GM12878 (cell line): Measurements from ENCODE around the gene MAMDC2. TPM values are rescaled to one million over a fixed set of nuclear protein-coding genes. Genes with fewer than 3 reads are reported as not detected.

Experiments
- ATAC-seq: fragments of 200-7000 bp; cut with Tn5 transposase; 3 replicates; pipeline ENCODE4 v1.9.1; 2020; ENCODE audit warnings: mild to moderate bottlenecking, moderate library complexity
- BruUV-seq: library from RNA; stranded (reverse); fragments of 400-500 nt; replicated peaks from 2 replicates; lab custom pipeline; 2021; lab: Mats Ljungman, UMichigan
- CTCF ChIA-PET: fragments of 300-600 bp; sonication (Branson Sonifier 250); formaldehyde crosslinking; extraction: SDS; loops from one replicate; lab custom pipeline; 2021; ENCODE audit warnings: inconsistent platforms; lab: Yijun Ruan, JAX
- POLR2A ChIA-PET: fragments of 350-600 bp; formaldehyde crosslinking; extraction: SDS; loops from one replicate; lab custom pipeline; 2021; ENCODE audit warnings: inconsistent platforms; lab: Charles Lee
- RAD21 ChIA-PET: fragments of 300-600 bp; sonication (Branson Sonifier 250); formaldehyde crosslinking; loops from one replicate; lab custom pipeline; 2023; ENCODE audit warnings: antibody characterized with exemption; ENCODE audit not compliant: unreplicated experiment; lab: Charles Lee
- SMC1A ChIA-PET: fragments of 300-600 bp; sonication (Branson Sonifier 250); formaldehyde crosslinking; loops from one replicate; lab custom pipeline; 2023; ENCODE audit not compliant: unreplicated experiment, uncharacterized antibody; lab: Charles Lee
- DNase-seq: peaks from one replicate; pipeline ENCODE4 v3.0.0-alpha.2; 2011; ENCODE audit warnings: low read depth, low spot score
- FAIRE-seq: peaks from 3 replicates; lab custom pipeline; 2011; peaks lifted over from hg19 to GRCh38; lab: Jason Lieb, UNC
- H2AFZ ChIP-seq: 2 replicates; pipeline ENCODE4 v1.6.0; 2011; ENCODE audit warnings: low read depth, low read length, control low read depth; ENCODE audit not compliant: control insufficient read depth
- H3K27ac ChIP-seq: 2 replicates; pipeline ENCODE4 v1.5.1; 2011; ENCODE audit warnings: control low read depth; ENCODE audit not compliant: control insufficient read depth, insufficient read depth
- H3K27me3 ChIP-seq, 2 experiments: replicated peaks in 1 of 2; 2 replicates each; pipeline versions ENCODE4 v1.6.0 to v1.6.1; 2011; ENCODE audit warnings: low read length in 1 of 2; ENCODE audit not compliant: control insufficient read depth in 2 of 2, insufficient read depth in 2 of 2
- H3K36me3 ChIP-seq, 2 experiments: 2 replicates each; pipeline ENCODE4 v1.5.1; 2011; ENCODE audit warnings: low read length in 1 of 2; ENCODE audit not compliant: control insufficient read depth in 2 of 2, insufficient read depth in 2 of 2
- H3K4me1 ChIP-seq: 2 replicates; pipeline ENCODE4 v1.6.1; 2011; ENCODE audit warnings: mild to moderate bottlenecking, low read length, moderate library complexity, mixed read lengths; ENCODE audit not compliant: control insufficient read depth, insufficient read depth
- H3K4me2 ChIP-seq: 2 replicates; pipeline ENCODE4 v1.6.0; 2011; ENCODE audit warnings: control low read depth; ENCODE audit not compliant: control insufficient read depth, insufficient read depth
- H3K4me3 ChIP-seq: fragments of 200-600 bp; sonication (generic); 2 replicates; pipeline ENCODE4 v1.5.1; 2016
- H3K79me2 ChIP-seq: 2 replicates; pipeline ENCODE4 v1.6.0; 2011; ENCODE audit warnings: low read length; ENCODE audit not compliant: control insufficient read depth, insufficient read depth
- H3K9ac ChIP-seq: 2 replicates; pipeline ENCODE4 v1.8.0; 2011; ENCODE audit warnings: low read length, control low read depth, mixed read lengths; ENCODE audit not compliant: control insufficient read depth, insufficient read depth
- H3K9me3 ChIP-seq: replicated peaks from 3 replicates; pipeline ENCODE4 v1.5.1; 2011; ENCODE audit warnings: mild to moderate bottlenecking, low read length; ENCODE audit not compliant: control insufficient read depth, insufficient read depth
- H4K20me1 ChIP-seq: 2 replicates; pipeline ENCODE4 v1.6.0; 2011; ENCODE audit not compliant: control insufficient read depth, insufficient read depth
- BHLHE40 ChIP-seq, 2 experiments: fragments of 450-650 bp in 1 of 2; IDR thresholded peaks; 2 replicates each; pipeline ENCODE4 v1.6.1; 2011 to 2017; ENCODE audit warnings: low read depth in 2 of 2, borderline replicate concordance in 1 of 2, improper control_type of control experiment in 1 of 2, low read length in 1 of 2, mild to moderate bottlenecking in 1 of 2
- BMI1 ChIP-seq: fragments of 450-650 bp; IDR thresholded peaks from 2 replicates; pipeline ENCODE4 v1.6.1; 2016; ENCODE audit warnings: mild to moderate bottlenecking, moderate library complexity, borderline replicate concordance
- CREM ChIP-seq: IDR thresholded peaks from 2 replicates; pipeline ENCODE4 v1.6.1; 2014; ENCODE audit warnings: antibody characterized with exemption, low read depth
- EZH2 ChIP-seq: IDR thresholded peaks from 2 replicates; pipeline ENCODE4 v1.6.1; 2012; ENCODE audit warnings: low read depth, mild to moderate bottlenecking, control low read depth, inconsistent platforms, low read length, borderline replicate concordance; ENCODE audit not compliant: control insufficient read depth
- JUNB ChIP-seq: IDR thresholded peaks from 2 replicates; pipeline ENCODE4 v1.6.1; 2016; ENCODE audit warnings: antibody characterized with exemption, mild to moderate bottlenecking
- KDM1A ChIP-seq: fragments of 200-600 bp; sonication (generic); IDR thresholded peaks from 2 replicates; pipeline ENCODE4 v1.6.1; 2016; ENCODE audit warnings: borderline replicate concordance
- NBN ChIP-seq: fragments of 450-650 bp; IDR thresholded peaks from 2 replicates; pipeline ENCODE4 v1.6.1; 2016
- POU2F2 ChIP-seq: IDR thresholded peaks from 3 replicates; pipeline ENCODE4 v1.6.1; 2011; ENCODE audit warnings: low read depth, mild to moderate bottlenecking, low read length, borderline replicate concordance
- SIX5 ChIP-seq: IDR thresholded peaks from 2 replicates; pipeline ENCODE4 v1.6.1; 2011; ENCODE audit warnings: mild to moderate bottlenecking, low read depth, low read length, moderate library complexity; ENCODE audit not compliant: severe bottlenecking
- SUPT20H ChIP-seq: IDR thresholded peaks from 2 replicates; pipeline ENCODE4 v1.6.1; 2011; ENCODE audit warnings: low read depth, mild to moderate bottlenecking, low read length, moderate library complexity, borderline replicate concordance; ENCODE audit not compliant: control insufficient read depth
- ZBED1 ChIP-seq: IDR thresholded peaks from 2 replicates; pipeline ENCODE4 v1.6.1; 2016; ENCODE audit warnings: borderline replicate concordance
- ZNF217 ChIP-seq: fragments of 450-650 bp; IDR thresholded peaks from 2 replicates; pipeline ENCODE4 v1.6.1; 2017; ENCODE audit warnings: antibody characterized with exemption, mild to moderate bottlenecking
- in situ Hi-C: fragments of 300-500 bp; cut with MboI; formaldehyde crosslinking; loops from 9 replicates; pipeline ENCODE4 v1.14.3; 2018; ENCODE audit warnings: mixed read lengths
- intact Hi-C: fragments of 100-400 bp; cut with micrococcal nuclease; formaldehyde crosslinking; loops from one replicate; pipeline ENCODE4 v1.14.2; 2022; ENCODE audit not compliant: unreplicated experiment
- polyA plus RNA-seq, 11 experiments: library from polyadenylated mRNA; depleted of rRNA in 4 of 11; unstranded in 6 of 11; stranded (reverse) in 5 of 11; fragments of >200 nt; fragmentation: Nextera tagmentation in 4 of 11; fragmentation: Illumina TruSeq in 1 of 11; extraction: Ambion mirVana in 4 of 11; extraction: Trizol in 1 of 11; gene quantifications; 1 replicate in 1 of 11; 2 replicates in 10 of 11; pipeline versions ENCODE4 v1.2.1 to v1.2.3, GENCODE V29; 2011 to 2016; ENCODE audit warnings: inconsistent platforms in 2 of 11, missing spikeins in 2 of 11, low read depth in 1 of 11
- total RNA-seq, 4 experiments: library from RNA; depleted of rRNA in 3 of 4; stranded (reverse); fragments of >200 nt in 3 of 4; fragmentation: Illumina TruSeq in 1 of 4; extraction: Trizol in 1 of 4; gene quantifications; 2 replicates each; pipeline versions ENCODE4 v1.2.1 to v1.2.3, GENCODE V29; 2013 to 2021

The MAMDC2 gene
- total and polyA plus RNA-seq, 10 of the 15 experiments (the other 5 are each of a cell fraction or from before 2014, with no cell fraction given) = 0.01 to 0.09 TPM; not detected in 8

DNA sequence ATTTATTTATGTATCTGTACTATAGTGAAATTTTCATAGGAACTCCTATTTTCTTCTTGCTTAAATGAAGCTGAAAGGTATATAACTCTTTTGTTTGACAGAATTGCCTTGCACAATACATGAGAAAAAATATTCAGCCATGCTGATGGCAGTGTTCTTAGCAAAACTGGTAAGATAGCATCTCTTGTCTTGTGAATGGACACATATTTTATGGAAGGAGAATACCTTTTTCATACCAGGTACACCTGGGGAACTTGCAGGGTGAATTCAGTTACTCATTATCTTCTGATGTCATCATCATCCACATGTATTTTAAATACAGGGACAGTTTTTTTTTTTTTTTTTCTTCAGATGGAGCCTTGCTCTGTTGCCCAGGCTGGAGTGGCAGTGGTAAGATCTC is 49.4 kb downstream of the MAMDC2 start:
- in situ Hi-C loops = no loop called here
- ChIA-PET POLR2A (interaction anchor here (0.7 kb wide), 1 partner anchor 839 kb away, joined by 4 read pairs; no protein-coding TSS in a partner anchor), SMC1A (no interaction called here), RAD21 (no interaction called here), CTCF (no interaction called here)
- no peak for DNase-seq
- H3K9me3 ChIP-seq = no peaks in the 10 kb centered on the region
- H3K4me1 ChIP-seq = no peaks in the 10 kb centered on the region
- H3K4me2 ChIP-seq = no peak overlapping the region
- H3K4me3 ChIP-seq = no peak overlapping the region
- no peak overlapping the region for H2AFZ ChIP-seq
- H3K27me3 ChIP-seq = no peaks in the 10 kb centered on the region; a peak in 1 of 4 replicates
- no peaks in the 10 kb centered on the region for H4K20me1 ChIP-seq
- H3K36me3 ChIP-seq = no peaks in the 10 kb centered on the region
- no peak overlapping the region for H3K9ac ChIP-seq
- no peak overlapping the region for H3K27ac ChIP-seq
- no peaks in the 10 kb centered on the region for H3K79me2 ChIP-seq
- BruUV-seq = no TSS peak
- FAIRE-seq = no peak
- TF ChIP-seq JUNB = no peak
- no peak for TF ChIP-seq BHLHE40 (IDR thresholded peaks at IDR 0.05; ENCODE audit: borderline replicate concordance in 1 of 2, low read depth in 2 of 2, low read length in 1 of 2)
- no peak for TF ChIP-seq NBN
- TF ChIP-seq BMI1 = no peak
- TF ChIP-seq SUPT20H = no peak
- no peak for TF ChIP-seq SIX5
- no peak for TF ChIP-seq EZH2
- TF ChIP-seq KDM1A = no peak
- no peak for TF ChIP-seq ZNF217
- TF ChIP-seq CREM = no peak
- no peak for TF ChIP-seq ZBED1
- TF ChIP-seq POU2F2 = no peak
- intact Hi-C loops = no loop called here
- ATAC-seq = no peak
